SH-SY5Y (cell line): ENCODE results near the gene RANBP3L.

Experiments used
- GATA2 ChIP-seq: IDR thresholded peaks from 2 replicates; pipeline ENCODE4 v1.6.1; 2011; ENCODE audit warnings: mild to moderate bottlenecking, low read depth, low read length
- GATA3 ChIP-seq: IDR thresholded peaks from 2 replicates; pipeline ENCODE4 v1.6.1; 2011; ENCODE audit warnings: low read depth, mild to moderate bottlenecking, low read length, moderate library complexity

- no peak for TF ChIP-seq GATA2
- no peak for TF ChIP-seq GATA3
Measured at GRCh38 chr5:36217567-36217966, 84.1 kb downstream of the RANBP3L start.
